Activated naive CD8-positive, alpha-beta T cell (primary cell): ENCODE data around the gene SEMA3D.

Source experiments
- H3K27ac Mint-ChIP-seq: one replicate; pipeline ENCODE4 v1.8.0; 2021; ENCODE audit warnings: mixed read lengths
- H3K27me3 Mint-ChIP-seq: one replicate; pipeline ENCODE4 v1.8.0; 2021; ENCODE audit warnings: mixed read lengths
- H3K36me3 Mint-ChIP-seq: one replicate; pipeline ENCODE4 v1.8.0; 2021; ENCODE audit warnings: mixed read lengths
- H3K4me1 Mint-ChIP-seq: one replicate; pipeline ENCODE4 v1.8.0; 2021; ENCODE audit warnings: low read depth, mixed read lengths
- H3K4me3 Mint-ChIP-seq: one replicate; pipeline ENCODE4 v1.8.0; 2021; ENCODE audit warnings: mild to moderate bottlenecking, mixed read lengths
- H3K9me3 Mint-ChIP-seq: one replicate; pipeline ENCODE4 v1.8.0; 2021; ENCODE audit warnings: low read depth, mixed read lengths

SEMA3D gene

DNA sequence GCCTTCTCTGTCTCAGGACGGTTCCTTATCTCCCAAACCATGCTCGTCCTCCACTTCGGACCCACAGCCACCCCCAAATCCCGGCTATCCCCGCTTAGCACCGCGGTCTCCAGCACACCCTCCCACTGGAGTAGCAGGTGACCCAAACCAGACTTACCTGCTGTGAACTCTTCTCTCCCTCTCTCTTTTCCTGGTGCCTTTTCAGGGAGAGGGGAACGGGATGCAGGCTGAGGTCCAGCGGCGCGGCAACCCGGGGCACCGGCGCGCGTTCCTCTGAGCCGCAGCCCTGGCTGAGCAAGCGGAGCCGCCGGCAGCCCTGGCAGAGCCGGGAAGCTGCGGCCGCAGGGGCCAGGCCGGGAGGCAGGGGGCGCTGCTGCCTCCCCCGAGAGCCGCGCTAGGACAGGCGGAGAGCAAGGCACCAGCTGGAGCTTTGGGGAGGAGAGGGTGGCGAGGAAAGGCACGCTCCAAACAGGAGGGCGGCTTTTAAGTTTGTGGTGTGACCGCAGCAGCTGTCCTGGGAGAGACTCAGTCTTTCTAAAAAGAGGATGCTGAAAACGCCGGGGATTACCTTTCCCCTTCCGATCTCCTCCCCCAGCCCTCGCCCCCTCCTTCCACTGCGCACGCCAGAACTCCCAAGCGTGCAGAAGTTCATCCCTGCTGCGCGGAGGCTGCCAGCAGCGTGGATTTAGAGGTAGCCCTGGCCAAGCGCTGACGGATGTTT is at the start of gene SEMA3D:
Gene SEMA3D, minus strand, starts transcription at position 536 of the 721 bp plus-strand sequence. CDS start 65,165 bp downstream, outside the sequence.
- no peaks in the 10 kb centered on the region for H3K36me3 Mint-ChIP-seq
- H3K9me3 Mint-ChIP-seq = no peaks in the 10 kb centered on the region
- H3K4me3 Mint-ChIP-seq = no peak within 1 kb of the TSS
- H3K27ac Mint-ChIP-seq = no peak within 1 kb of the TSS
- H3K4me1 Mint-ChIP-seq = peaks cover 3% of the 10 kb centered on the region
- peaks cover 23% of the 10 kb centered on the region for H3K27me3 Mint-ChIP-seq

DNA sequence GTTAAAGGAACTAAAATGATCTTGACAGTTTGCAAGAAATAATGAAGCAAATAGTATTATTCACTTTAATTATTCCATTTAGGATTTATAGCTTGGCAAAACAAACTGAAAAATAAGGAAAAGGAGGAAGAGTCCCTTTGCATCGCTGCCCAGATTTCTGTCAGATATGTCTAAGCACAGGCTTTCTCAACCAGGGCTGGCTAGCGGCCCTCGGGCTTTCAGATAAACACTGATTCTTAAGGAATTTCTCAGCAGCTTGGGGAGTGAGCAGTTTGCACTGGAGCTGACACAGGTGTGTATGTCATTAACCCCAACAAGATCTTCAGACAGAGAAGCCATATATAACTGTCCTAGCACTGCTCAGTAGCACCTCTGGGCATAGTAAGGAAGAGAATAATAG is 47.9 kb upstream of the SEMA3D start:
- H3K27ac Mint-ChIP-seq = no peak overlapping the region
- H3K27me3 Mint-ChIP-seq = no peaks in the 10 kb centered on the region

DNA sequence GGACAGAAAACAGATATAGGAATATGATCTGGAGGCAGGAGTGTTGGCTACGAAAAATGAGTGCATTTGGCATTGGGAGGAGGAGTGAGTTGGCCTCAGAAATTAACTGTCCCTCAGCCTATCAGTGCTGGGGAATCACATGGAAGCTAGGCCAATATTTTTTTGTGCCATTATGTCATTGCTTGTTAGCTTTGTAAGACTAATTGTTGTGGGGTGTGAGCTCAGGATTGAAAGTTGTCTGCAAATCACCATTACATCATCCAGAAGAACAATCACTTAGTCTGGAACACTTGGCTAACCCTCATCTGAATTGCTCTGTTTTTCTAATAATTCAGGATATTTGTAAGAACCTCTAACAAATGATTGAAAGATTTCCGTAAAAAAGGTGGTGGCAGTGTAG is 45.2 kb upstream of the SEMA3D start:
- H3K4me1 Mint-ChIP-seq = no peaks in the 10 kb centered on the region
- H3K9me3 Mint-ChIP-seq = peaks cover 10% of the 10 kb centered on the region
- H3K27ac Mint-ChIP-seq = no peak overlapping the region
- H3K36me3 Mint-ChIP-seq = no peaks in the 10 kb centered on the region
- H3K27me3 Mint-ChIP-seq = no peaks in the 10 kb centered on the region
- H3K4me3 Mint-ChIP-seq = no peak overlapping the region

More for the DNA sequence above, 47.9 kb upstream of the SEMA3D start:
- H3K4me3 Mint-ChIP-seq = no peak overlapping the region
- H3K36me3 Mint-ChIP-seq = no peaks in the 10 kb centered on the region
- H3K4me1 Mint-ChIP-seq = no peaks in the 10 kb centered on the region
- H3K9me3 Mint-ChIP-seq = peaks cover 14% of the 10 kb centered on the region

DNA sequence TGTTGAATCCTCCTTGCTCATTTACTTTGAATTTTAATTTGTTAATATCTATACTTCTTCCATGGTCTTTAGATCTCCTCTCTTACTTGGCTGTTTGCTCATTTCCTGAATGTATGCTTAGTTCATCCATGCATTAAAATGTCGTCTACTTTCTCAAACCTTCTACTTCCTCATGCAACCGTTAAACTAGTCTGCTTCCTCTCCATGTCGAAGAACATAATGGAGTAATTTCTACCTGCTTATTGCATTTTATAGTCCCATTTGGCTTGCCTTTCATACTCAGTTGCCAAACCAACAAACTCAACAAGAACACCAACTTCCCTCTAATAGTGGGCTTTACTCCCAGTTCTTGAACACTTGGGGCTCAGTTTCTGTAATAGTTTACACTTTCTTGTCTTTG is 43.8 kb upstream of the SEMA3D start:
- Mint-ChIP-seq H3K9me3 (peaks cover 10% of the 10 kb centered on the region), H3K4me1 (no peaks in the 10 kb centered on the region), H3K36me3 (no peaks in the 10 kb centered on the region), H3K27me3 (no peaks in the 10 kb centered on the region), H3K4me3 (no peak overlapping the region), H3K27ac (no peak overlapping the region)

DNA sequence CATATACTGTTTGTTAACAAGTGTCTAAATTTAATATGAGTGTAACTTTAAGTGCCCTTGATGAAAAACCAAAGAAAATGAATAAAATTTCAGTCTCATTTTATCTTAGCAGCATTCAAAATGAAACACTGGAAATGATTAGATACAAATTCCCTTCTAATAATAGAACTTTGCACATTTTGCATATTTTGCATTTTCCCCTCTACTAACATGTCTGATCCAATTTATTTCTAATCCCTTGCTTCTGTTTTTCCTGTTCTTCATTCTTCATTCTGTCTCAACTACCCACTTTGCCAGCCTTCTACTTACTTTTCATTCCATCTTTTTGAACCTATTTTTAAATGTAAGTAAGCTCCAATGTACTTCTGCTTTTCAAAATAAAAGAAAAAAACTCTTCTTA is 42.7 kb upstream of the SEMA3D start:
- no peaks in the 10 kb centered on the region for H3K27me3 Mint-ChIP-seq
- no peak overlapping the region for H3K4me3 Mint-ChIP-seq
- H3K27ac Mint-ChIP-seq = no peak overlapping the region
- no peaks in the 10 kb centered on the region for H3K36me3 Mint-ChIP-seq
- H3K4me1 Mint-ChIP-seq = no peaks in the 10 kb centered on the region
- H3K9me3 Mint-ChIP-seq = peaks cover 8% of the 10 kb centered on the region

DNA sequence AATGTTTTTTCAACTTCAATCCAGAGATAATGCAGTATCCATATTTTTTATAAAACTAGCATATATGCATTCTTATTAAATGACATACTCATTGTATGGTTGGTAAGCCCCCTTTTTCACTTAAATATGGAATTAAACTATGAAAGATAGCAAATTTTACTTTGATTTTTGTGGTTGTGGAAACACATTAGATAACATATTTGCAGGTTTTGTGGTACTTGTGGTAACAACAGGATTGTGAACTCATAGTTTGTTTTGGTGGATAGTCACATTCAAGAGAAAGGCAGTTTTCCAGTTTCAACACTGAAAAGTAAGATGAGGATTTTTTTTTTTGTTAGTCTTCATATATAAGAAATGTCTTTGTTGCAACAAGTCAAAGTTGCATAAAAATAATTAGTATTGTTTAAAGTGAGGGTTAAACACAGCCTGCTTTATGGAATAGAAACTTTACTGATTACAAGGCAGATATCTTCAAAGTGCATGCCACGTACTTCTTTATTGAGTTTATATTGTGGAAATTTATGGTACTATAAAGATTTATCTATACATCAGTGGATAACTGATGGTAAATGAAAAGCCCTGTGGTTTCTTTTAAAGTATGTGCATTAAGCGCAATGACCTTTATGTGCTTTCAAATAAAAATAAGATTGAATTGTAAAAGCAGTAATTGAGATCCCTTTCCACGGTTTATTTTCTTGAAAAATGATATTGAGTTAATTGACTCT is 39.7 kb upstream of the SEMA3D start:
- no peak overlapping the region for H3K27ac Mint-ChIP-seq
- H3K27me3 Mint-ChIP-seq = no peaks in the 10 kb centered on the region
- peaks cover 3% of the 10 kb centered on the region for H3K9me3 Mint-ChIP-seq
- no peak overlapping the region for H3K4me3 Mint-ChIP-seq
- no peaks in the 10 kb centered on the region for H3K36me3 Mint-ChIP-seq
- H3K4me1 Mint-ChIP-seq = no peaks in the 10 kb centered on the region

DNA sequence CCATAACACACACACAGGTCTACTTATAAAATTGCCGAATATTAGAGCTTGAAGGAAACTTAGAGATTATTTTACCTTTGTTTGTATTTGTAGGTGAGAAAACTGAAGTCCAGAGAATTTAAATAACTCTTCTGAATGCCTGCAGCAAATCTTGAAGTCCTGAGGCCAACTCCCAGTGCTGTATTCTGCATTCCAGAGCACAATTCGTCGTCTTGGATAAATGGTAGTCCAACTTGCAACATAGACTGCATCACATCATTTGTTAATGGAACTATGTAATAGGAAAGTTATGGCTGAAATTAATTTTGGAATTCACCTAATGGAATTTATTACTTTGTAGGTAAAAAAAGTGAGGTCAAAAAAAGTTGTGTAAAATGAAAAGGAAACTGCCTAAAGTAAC is 37.3 kb upstream of the SEMA3D start:
- no peak overlapping the region for H3K27ac Mint-ChIP-seq
- H3K4me1 Mint-ChIP-seq = no peaks in the 10 kb centered on the region
- no peaks in the 10 kb centered on the region for H3K9me3 Mint-ChIP-seq
- no peaks in the 10 kb centered on the region for H3K27me3 Mint-ChIP-seq
- no peaks in the 10 kb centered on the region for H3K36me3 Mint-ChIP-seq
- H3K4me3 Mint-ChIP-seq = no peak overlapping the region

DNA sequence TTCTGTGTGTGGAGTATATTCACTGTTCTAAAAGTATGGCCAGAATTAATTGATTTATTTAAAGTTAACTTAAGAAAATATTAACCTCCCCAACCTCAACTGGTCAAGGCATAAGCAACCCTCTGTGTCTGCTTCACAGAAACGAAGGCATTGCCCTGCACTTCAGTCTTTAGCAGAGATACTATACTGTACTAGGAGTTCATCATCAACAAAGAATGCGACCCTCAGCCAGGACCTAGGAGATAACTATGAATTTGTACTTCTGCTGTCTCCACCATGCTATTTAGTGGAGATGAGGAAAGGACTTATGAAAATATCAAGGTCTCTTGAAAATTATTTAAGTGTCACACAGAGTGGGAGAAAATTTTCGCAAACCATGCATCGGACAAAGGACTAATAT is 35.7 kb upstream of the SEMA3D start:
- Mint-ChIP-seq H3K27ac (no peak overlapping the region), H3K4me3 (no peak overlapping the region), H3K27me3 (no peaks in the 10 kb centered on the region), H3K36me3 (no peaks in the 10 kb centered on the region), H3K4me1 (no peaks in the 10 kb centered on the region), H3K9me3 (no peaks in the 10 kb centered on the region)

DNA sequence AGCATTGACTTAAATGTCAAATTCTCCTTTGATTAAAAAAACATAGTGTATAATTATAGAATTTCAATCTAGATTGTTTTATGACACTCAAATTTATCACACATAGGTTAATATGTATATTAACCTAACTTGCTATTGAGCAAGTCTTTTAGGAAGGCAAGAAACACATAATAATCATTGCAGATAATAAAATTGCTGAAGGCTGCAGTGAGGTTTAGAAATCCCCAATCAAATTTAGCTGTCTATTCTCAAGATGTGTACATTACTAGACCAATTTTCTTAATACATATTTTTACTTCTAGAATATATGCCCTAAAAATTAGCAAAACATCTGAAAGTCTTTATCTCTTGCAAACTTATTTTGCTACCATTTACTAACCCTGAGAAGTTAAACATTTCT is 34.9 kb upstream of the SEMA3D start:
- H3K27me3 Mint-ChIP-seq = no peaks in the 10 kb centered on the region
- no peaks in the 10 kb centered on the region for H3K36me3 Mint-ChIP-seq
- H3K4me1 Mint-ChIP-seq = no peaks in the 10 kb centered on the region
- H3K27ac Mint-ChIP-seq = no peak overlapping the region
- H3K9me3 Mint-ChIP-seq = no peaks in the 10 kb centered on the region
- no peak overlapping the region for H3K4me3 Mint-ChIP-seq

DNA sequence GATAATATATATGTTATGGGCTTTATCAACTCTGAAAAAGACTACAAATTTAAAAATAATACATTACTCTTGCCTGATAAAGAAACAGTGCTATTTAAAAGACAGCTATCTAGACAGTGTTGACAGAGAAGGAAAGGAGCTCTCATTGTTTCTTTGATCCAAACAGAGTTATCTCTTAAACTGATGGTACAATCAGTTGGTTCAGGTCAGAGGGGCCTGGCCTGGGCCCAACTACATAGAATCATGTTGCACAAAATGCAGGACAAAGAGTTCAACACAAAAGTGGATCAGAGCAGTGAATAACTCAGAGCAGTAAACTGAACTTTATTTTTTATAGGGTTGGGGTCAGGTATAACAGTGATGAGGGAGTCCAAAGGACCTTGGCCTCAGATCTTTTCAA is 33.8 kb upstream of the SEMA3D start:
- Mint-ChIP-seq H3K27ac (no peak overlapping the region), H3K4me3 (no peak overlapping the region), H3K27me3 (no peaks in the 10 kb centered on the region), H3K4me1 (no peaks in the 10 kb centered on the region), H3K36me3 (no peaks in the 10 kb centered on the region), H3K9me3 (no peaks in the 10 kb centered on the region)

DNA sequence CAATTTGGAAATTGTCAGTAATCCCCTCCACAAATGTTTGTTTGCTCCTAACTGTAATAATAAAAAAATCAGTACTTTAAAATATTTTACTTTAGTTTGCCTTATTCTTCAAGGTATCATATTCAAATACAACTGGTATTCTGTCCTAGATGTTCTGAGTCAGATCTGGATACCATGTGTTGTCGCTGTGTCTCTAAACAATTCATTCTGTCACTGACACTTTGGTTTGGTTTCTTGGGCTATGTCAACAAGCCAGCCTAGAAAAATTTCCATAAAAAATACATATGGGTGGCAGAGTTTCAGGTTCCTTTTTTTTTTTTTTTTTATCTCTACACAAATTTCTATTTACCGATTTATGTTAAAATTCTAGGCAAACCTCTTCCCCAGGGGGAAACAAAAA is 33.2 kb upstream of the SEMA3D start:
- Mint-ChIP-seq H3K4me3 (no peak overlapping the region), H3K27me3 (no peaks in the 10 kb centered on the region), H3K9me3 (no peaks in the 10 kb centered on the region), H3K4me1 (no peaks in the 10 kb centered on the region), H3K27ac (no peak overlapping the region), H3K36me3 (no peaks in the 10 kb centered on the region)

DNA sequence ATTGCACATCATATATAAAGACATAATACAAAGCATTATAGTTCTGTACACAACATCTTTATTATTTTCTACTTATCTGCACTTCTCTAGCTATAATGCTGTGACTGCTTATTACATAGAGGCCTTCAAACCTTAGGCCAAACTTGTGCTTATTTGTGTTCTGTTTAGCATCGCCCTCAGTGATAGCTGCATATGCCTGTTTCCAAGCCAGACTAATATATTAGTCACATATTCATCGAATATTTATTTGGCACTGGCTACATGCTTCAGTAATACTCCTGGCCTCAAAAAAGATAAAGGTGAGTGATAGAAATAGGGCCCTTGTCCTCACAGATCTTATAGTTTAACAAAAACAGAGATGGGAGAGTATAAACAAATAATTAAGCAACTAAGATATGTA is 30.2 kb upstream of the SEMA3D start:
- no peaks in the 10 kb centered on the region for H3K9me3 Mint-ChIP-seq
- H3K4me3 Mint-ChIP-seq = no peak overlapping the region
- no peaks in the 10 kb centered on the region for H3K27me3 Mint-ChIP-seq
- no peaks in the 10 kb centered on the region for H3K4me1 Mint-ChIP-seq
- no peak overlapping the region for H3K27ac Mint-ChIP-seq
- no peaks in the 10 kb centered on the region for H3K36me3 Mint-ChIP-seq

DNA sequence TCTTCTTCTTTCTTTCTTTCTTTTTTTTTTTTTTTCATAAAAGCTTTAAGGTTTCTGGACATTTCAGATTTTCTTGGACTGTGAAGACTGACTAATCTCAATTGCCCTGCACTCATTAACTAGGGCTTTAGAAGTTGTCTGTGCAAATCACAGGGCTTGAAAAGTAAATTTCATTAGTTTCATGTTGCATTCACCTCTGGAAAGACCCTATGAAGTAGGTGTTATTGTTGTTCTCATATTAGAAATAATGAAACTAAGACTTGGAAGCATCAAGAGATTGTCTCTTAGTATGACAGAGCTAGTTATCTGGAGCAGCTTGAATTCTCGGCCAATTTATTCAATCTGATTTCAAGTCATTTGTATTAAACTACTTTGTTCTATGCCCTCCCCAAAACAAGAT is 28.2 kb upstream of the SEMA3D start:
- Mint-ChIP-seq H3K4me1 (no peaks in the 10 kb centered on the region), H3K27ac (no peak overlapping the region)

DNA sequence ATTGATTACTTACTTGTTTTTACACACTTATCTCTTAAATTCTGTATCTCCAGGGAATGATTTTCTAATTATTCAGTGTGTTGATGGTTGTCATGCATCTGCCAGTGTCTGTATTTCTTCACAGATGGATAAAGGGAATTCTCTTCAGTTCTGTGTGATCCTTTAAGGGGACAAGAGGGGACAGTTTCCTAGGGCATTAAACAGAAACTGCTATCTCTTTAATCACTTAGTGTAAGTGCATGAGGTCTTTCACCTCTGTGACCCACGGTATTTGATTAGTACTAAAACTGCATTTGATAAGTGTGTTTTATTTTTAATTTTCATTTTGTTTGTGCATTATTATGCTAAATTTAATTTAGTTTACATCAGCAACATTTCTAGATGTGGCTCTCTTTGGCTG is 26.6 kb upstream of the SEMA3D start:
- Mint-ChIP-seq H3K4me3 (no peak overlapping the region), H3K9me3 (no peaks in the 10 kb centered on the region), H3K27ac (no peak overlapping the region), H3K4me1 (no peaks in the 10 kb centered on the region), H3K27me3 (no peaks in the 10 kb centered on the region), H3K36me3 (no peaks in the 10 kb centered on the region)

More for the DNA sequence above, 28.2 kb upstream of the SEMA3D start:
- H3K27me3 Mint-ChIP-seq = no peaks in the 10 kb centered on the region
- no peaks in the 10 kb centered on the region for H3K36me3 Mint-ChIP-seq
- no peak overlapping the region for H3K4me3 Mint-ChIP-seq
- no peaks in the 10 kb centered on the region for H3K9me3 Mint-ChIP-seq

DNA sequence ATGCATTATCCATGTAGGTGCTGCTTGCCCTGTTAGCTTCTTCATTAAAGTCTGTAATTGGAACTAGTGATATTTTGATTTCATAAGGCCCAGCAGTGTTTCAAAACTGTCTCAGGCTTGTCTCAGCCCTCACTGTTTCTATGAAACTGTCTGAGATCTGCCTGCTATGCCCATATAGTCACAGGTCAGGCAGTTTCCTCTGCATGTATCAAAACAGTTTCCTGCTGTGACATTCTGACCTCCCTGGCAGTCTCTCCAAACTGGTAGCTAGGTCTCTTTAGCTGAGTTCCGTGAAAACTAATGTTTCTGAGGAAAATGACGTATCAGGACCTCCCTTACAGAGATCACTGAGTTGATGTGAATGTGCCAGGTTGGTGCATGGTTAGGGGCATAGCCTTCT is 18.9 kb upstream of the SEMA3D start:
- no peak overlapping the region for H3K4me3 Mint-ChIP-seq
- H3K27me3 Mint-ChIP-seq = no peaks in the 10 kb centered on the region
- no peaks in the 10 kb centered on the region for H3K4me1 Mint-ChIP-seq
- H3K27ac Mint-ChIP-seq = no peak overlapping the region
- H3K9me3 Mint-ChIP-seq = peaks cover 6% of the 10 kb centered on the region
- no peaks in the 10 kb centered on the region for H3K36me3 Mint-ChIP-seq

DNA sequence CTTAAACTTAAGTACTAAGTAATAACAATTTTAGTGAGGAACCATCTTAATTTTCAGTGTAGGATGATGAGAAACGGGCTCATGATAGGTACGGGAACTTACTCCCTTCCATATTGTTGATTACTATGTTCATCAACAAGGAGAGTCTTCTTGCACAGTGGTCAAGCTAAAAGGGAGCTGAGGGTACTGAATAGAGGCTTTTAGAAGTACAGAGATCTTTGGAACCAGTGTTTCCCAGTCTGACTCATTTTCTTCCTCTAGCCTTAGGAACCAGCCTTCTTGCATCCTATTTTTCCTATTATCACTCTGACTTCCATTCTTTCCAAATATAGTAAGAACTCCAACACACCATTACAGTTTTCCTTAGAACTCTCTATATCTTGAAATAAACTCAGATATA is 17.6 kb upstream of the SEMA3D start:
- Mint-ChIP-seq H3K27ac (no peak overlapping the region), H3K27me3 (no peaks in the 10 kb centered on the region), H3K9me3 (peaks cover 6% of the 10 kb centered on the region), H3K4me1 (no peaks in the 10 kb centered on the region), H3K4me3 (no peak overlapping the region), H3K36me3 (no peaks in the 10 kb centered on the region)
